Epithelial cell of prostate (primary cell): ENCODE data around the gene TFRC.
"Not testable (repeated sequence)": the region's sequence is repeated elsewhere in the genome, so short reads cannot be mapped to it uniquely, and the experiment has no call there.

Experiments used
- DNase-seq: peaks from one replicate; pipeline ENCODE4 v3.0.0-alpha.2; 2011; ENCODE audit warnings: low read depth, low spot score
- H3K27ac ChIP-seq: fragments of 450-650 bp; 2 replicates; pipeline ENCODE4 v1.5.1; 2017; ENCODE audit warnings: mild to moderate bottlenecking

Gene TFRC

GRCh38 chr3:196081834-196082618 is at the start of gene TFRC:
TFRC (minus strand) TSS chr3:196082090; CDS start chr3:196077099, 4,991 bp downstream.
- peak within 1 kb of the TSS; percentile 74 for H3K27ac ChIP-seq
- peak; percentile 36 for DNase-seq

- DNase-seq: no peak
These were observed 46.4 kb upstream of the TFRC start for GRCh38 chr3:196128172-196128843.

GRCh38 chr3:196127308-196128040 is 45.6 kb upstream of the TFRC start:
- H3K27ac ChIP-seq: no peak overlapping the region
- DNase-seq: no peak

More at GRCh38 chr3:196128172-196128843, 46.4 kb upstream of the TFRC start:
- H3K27ac ChIP-seq: no peak overlapping the region

- no peak for DNase-seq
- no peak overlapping the region for H3K27ac ChIP-seq
These were observed 42.7 kb upstream of the TFRC start for GRCh38 chr3:196124608-196125007.

- no peak for DNase-seq
- no peak overlapping the region for H3K27ac ChIP-seq
These were observed 40.8 kb upstream of the TFRC start for GRCh38 chr3:196122688-196123046.

- no peak for DNase-seq
- no peak overlapping the region for H3K27ac ChIP-seq
These were observed 40.3 kb upstream of the TFRC start for GRCh38 chr3:196122021-196122687.

GRCh38 chr3:196121066-196121465 is 39.2 kb upstream of the TFRC start:
- no peak overlapping the region for H3K27ac ChIP-seq
- DNase-seq: no peak

- DNase-seq: no peak
These were observed 38.5 kb upstream of the TFRC start for GRCh38 chr3:196120291-196120951.

GRCh38 chr3:196117809-196118208 is 35.9 kb upstream of the TFRC start:
- no peak for DNase-seq
- H3K27ac ChIP-seq: no peak overlapping the region

More at GRCh38 chr3:196120291-196120951, 38.5 kb upstream of the TFRC start:
- H3K27ac ChIP-seq: no peak overlapping the region

GRCh38 chr3:196115678-196116083 is 33.8 kb upstream of the TFRC start:
- no peak overlapping the region for H3K27ac ChIP-seq
- no peak for DNase-seq

- H3K27ac ChIP-seq: no peak overlapping the region
- no peak for DNase-seq
These were observed 30.1 kb upstream of the TFRC start for GRCh38 chr3:196111939-196112386.

- no peak overlapping the region for H3K27ac ChIP-seq
- DNase-seq: no peak
These were observed 26.3 kb upstream of the TFRC start for GRCh38 chr3:196108075-196108743.

GRCh38 chr3:196104707-196105106 is 22.8 kb upstream of the TFRC start:
- DNase-seq: not testable (repeated sequence)

GRCh38 chr3:196098365-196098980 is 16.6 kb upstream of the TFRC start:
- DNase-seq, H3K27ac ChIP-seq: not testable (repeated sequence)

More at GRCh38 chr3:196104707-196105106, 22.8 kb upstream of the TFRC start:
- H3K27ac ChIP-seq: not testable (repeated sequence)

GRCh38 chr3:196097373-196098154 is 15.7 kb upstream of the TFRC start:
- no peak overlapping the region for H3K27ac ChIP-seq
- no peak for DNase-seq

GRCh38 chr3:196096382-196096953 is 14.6 kb upstream of the TFRC start:
- no peak for DNase-seq
- no peak overlapping the region for H3K27ac ChIP-seq

GRCh38 chr3:196093317-196094111 is 11.6 kb upstream of the TFRC start:
- no peak for DNase-seq
- H3K27ac ChIP-seq: no peak overlapping the region
